A549 (cell line): ENCODE data around the gene VSIG10. TPM values are rescaled to one million over a fixed set of nuclear protein-coding genes. Genes with fewer than 3 reads are reported as not detected.

Source experiments
- ATAC-seq, 2 experiments: fragments of 200-7000 bp in 1 of 2; fragments of >200 bp in 1 of 2; cut with Nextera tagmentation in 1 of 2; cut with Tn5 transposase in 1 of 2; 3 replicates each; pipeline versions ENCODE4 v1.8.0 to v1.9.1; 2018 to 2020; ENCODE audit warnings: mild to moderate bottlenecking in 1 of 2, moderate library complexity in 1 of 2
- CTCF ChIA-PET: fragments of 300-600 bp; sonication (Branson Sonifier 250); formaldehyde crosslinking; extraction: SDS; loops from one replicate; lab custom pipeline; 2021; ENCODE audit warnings: antibody characterized with exemption, inconsistent platforms; lab: Yijun Ruan, JAX
- POLR2A ChIA-PET: fragments of 350-600 bp; formaldehyde crosslinking; extraction: SDS; loops from one replicate; lab custom pipeline; 2021; ENCODE audit warnings: antibody characterized with exemption, inconsistent platforms; lab: Yijun Ruan, JAX
- DNase-seq, 2 experiments: peaks; one replicate each; pipeline versions ENCODE4 v3.0.0 to v3.0.0-alpha.2; 2011 to 2016; ENCODE audit warnings: low read depth in 1 of 2, low spot score in 1 of 2
- FAIRE-seq: peaks from 2 replicates; lab custom pipeline; 2011; peaks lifted over from hg19 to GRCh38; lab: Jason Lieb, UNC
- H3K27ac ChIP-seq, 2 experiments: fragments of >200 bp; sonication (Bioruptor Twin); formaldehyde crosslinking; 3 replicates each; pipeline ENCODE4 v1.5.1; 2016 to 2017
- H3K4me1 ChIP-seq: fragments of >200 bp; sonication (Bioruptor Twin); formaldehyde crosslinking; 3 replicates; pipeline ENCODE4 v1.6.1; 2016
- H3K4me2 ChIP-seq: fragments of >200 bp; sonication (Bioruptor Twin); formaldehyde crosslinking; 3 replicates; pipeline ENCODE4 v1.6.1; 2016
- H3K4me3 ChIP-seq: fragments of >200 bp; sonication (Bioruptor Twin); formaldehyde crosslinking; 3 replicates; pipeline ENCODE4 v1.5.1; 2016
- H3K9me3 ChIP-seq: fragments of >200 bp; sonication (Bioruptor Twin); formaldehyde crosslinking; 3 replicates; pipeline ENCODE4 v1.6.1; 2016
- CBX2 ChIP-seq: fragments of 200-600 bp; sonication (generic); IDR thresholded peaks from 2 replicates; pipeline ENCODE4 v1.6.1; 2016; ENCODE audit warnings: low read depth, mild to moderate bottlenecking, borderline replicate concordance
- CBX8 ChIP-seq: fragments of 200-600 bp; sonication (generic); IDR thresholded peaks from 2 replicates; pipeline ENCODE4 v1.6.1; 2016
- E2F6 ChIP-seq: IDR thresholded peaks from 2 replicates; pipeline ENCODE4 v1.6.1; 2012; ENCODE audit warnings: low read depth, borderline replicate concordance
- EHF ChIP-seq: fragments of 250-450 bp; sonication (Bioruptor Pico); IDR thresholded peaks from 2 replicates; pipeline ENCODE4 v1.5.0; 2020; ENCODE audit warnings: mild to moderate bottlenecking
- EHMT2 ChIP-seq: fragments of 200-600 bp; sonication (generic); IDR thresholded peaks from 2 replicates; pipeline ENCODE4 v1.6.1; 2016; ENCODE audit warnings: antibody characterized with exemption, low read depth, mild to moderate bottlenecking, moderate library complexity
- EP300 ChIP-seq, 2 experiments: fragments of >200 bp; sonication (Bioruptor Twin); formaldehyde crosslinking; IDR thresholded peaks; 2 replicates in 1 of 2; 3 replicates in 1 of 2; pipeline ENCODE4 v1.6.1; 2016 to 2017
- ESRRA ChIP-seq: fragments of 150-350 bp; IDR thresholded peaks from 2 replicates; pipeline ENCODE4 v1.6.1; 2014; ENCODE audit warnings: mild to moderate bottlenecking, low read length, borderline replicate concordance
- FOSL2 ChIP-seq, 2 experiments: fragments of 450-650 bp in 1 of 2; fragments of >200 bp in 1 of 2; sonication (Bioruptor Twin) in 1 of 2; formaldehyde crosslinking; IDR thresholded peaks; 2 replicates each; pipeline versions ENCODE4 v1.5.0 to v1.6.1; 2016 to 2020; ENCODE audit warnings: mild to moderate bottlenecking in 1 of 2, moderate library complexity in 1 of 2
- HES2 ChIP-seq: fragments of >200 bp; sonication (Bioruptor Twin); formaldehyde crosslinking; IDR thresholded peaks from 2 replicates; pipeline ENCODE4 v1.6.1; 2016
- HMGXB4 ChIP-seq: fragments of 250-450 bp; sonication (Bioruptor Pico); IDR thresholded peaks from 2 replicates; pipeline ENCODE4 v1.5.0; 2021; ENCODE audit warnings: mild to moderate bottlenecking, moderate library complexity, borderline replicate concordance
- HOXA7 ChIP-seq: fragments of 250-450 bp; sonication (Bioruptor Pico); IDR thresholded peaks from 2 replicates; pipeline ENCODE4 v1.5.0; 2020; ENCODE audit warnings: mild to moderate bottlenecking, moderate library complexity
- HOXB13 ChIP-seq: fragments of 250-450 bp; sonication (Bioruptor Pico); IDR thresholded peaks from 2 replicates; pipeline ENCODE4 v1.5.0; 2020; ENCODE audit warnings: low read depth, mild to moderate bottlenecking, moderate library complexity
- JUN ChIP-seq, 2 experiments: fragments of >200 bp; sonication (Bioruptor Twin); formaldehyde crosslinking; IDR thresholded peaks; 2 replicates in 1 of 2; 3 replicates in 1 of 2; pipeline ENCODE4 v1.6.1; 2016 to 2017
- JUNB ChIP-seq: fragments of >200 bp; sonication (Bioruptor Twin); formaldehyde crosslinking; IDR thresholded peaks from 2 replicates; pipeline ENCODE4 v1.6.1; 2016
- KDM1A ChIP-seq: fragments of 200-600 bp; sonication (generic); IDR thresholded peaks from 2 replicates; pipeline ENCODE4 v1.6.1; 2016; ENCODE audit warnings: low read depth, mild to moderate bottlenecking
- MAZ ChIP-seq: fragments of 150-350 bp; IDR thresholded peaks from 2 replicates; pipeline ENCODE4 v1.6.1; 2014; ENCODE audit warnings: antibody characterized with exemption, low read depth, low read length, borderline replicate concordance
- NPAS2 ChIP-seq: fragments of 250-450 bp; sonication (Bioruptor Pico); IDR thresholded peaks from 2 replicates; pipeline ENCODE4 v1.8.0; 2022; ENCODE audit warnings: mild to moderate bottlenecking, moderate library complexity, borderline replicate concordance
- NR3C1 ChIP-seq: fragments of >200 bp; sonication (Bioruptor Twin); formaldehyde crosslinking; IDR thresholded peaks from 3 replicates; pipeline ENCODE4 v1.6.1; 2017
- PHF8 ChIP-seq: fragments of 200-600 bp; sonication (generic); IDR thresholded peaks from 2 replicates; pipeline ENCODE4 v1.6.1; 2016; ENCODE audit warnings: low read depth, mild to moderate bottlenecking, antibody characterized with exemption, moderate library complexity, borderline replicate concordance
- RARB ChIP-seq: fragments of 250-450 bp; sonication (Bioruptor Pico); IDR thresholded peaks from 2 replicates; pipeline ENCODE4 v1.8.0; 2021; ENCODE audit warnings: mild to moderate bottlenecking, moderate library complexity
- REST ChIP-seq: fragments of 200-600 bp; sonication (generic); IDR thresholded peaks from 2 replicates; pipeline ENCODE4 v1.6.1; 2016; ENCODE audit warnings: antibody characterized with exemption, mild to moderate bottlenecking, moderate library complexity
- RNF2 ChIP-seq: fragments of 200-600 bp; sonication (generic); IDR thresholded peaks from 2 replicates; pipeline ENCODE4 v1.6.1; 2016; ENCODE audit warnings: low read depth, mild to moderate bottlenecking, antibody characterized with exemption, moderate library complexity, borderline replicate concordance
- TP53 ChIP-seq: fragments of 250-450 bp; sonication (Bioruptor Pico); IDR thresholded peaks from 2 replicates; pipeline ENCODE4 v1.5.0; 2021; ENCODE audit warnings: mild to moderate bottlenecking, moderate library complexity
- USF2 ChIP-seq: fragments of 450-650 bp; IDR thresholded peaks from 2 replicates; pipeline ENCODE4 v1.6.1; 2014; ENCODE audit warnings: antibody characterized with exemption
- ZC3H11A ChIP-seq: fragments of 450-650 bp; IDR thresholded peaks from 2 replicates; pipeline ENCODE4 v1.6.1; 2014; ENCODE audit warnings: antibody characterized with exemption, mild to moderate bottlenecking
- ZFP36 ChIP-seq: fragments of 450-650 bp; IDR thresholded peaks from 2 replicates; pipeline ENCODE4 v1.6.1; 2014; ENCODE audit warnings: borderline replicate concordance; ENCODE audit not compliant: partially characterized antibody
- ZSCAN20 ChIP-seq: fragments of 250-450 bp; sonication (Bioruptor Pico); IDR thresholded peaks from 2 replicates; pipeline ENCODE4 v1.8.0; 2022; ENCODE audit warnings: mild to moderate bottlenecking, moderate library complexity
- WGBS: methylation state at CpG from one replicate; pipeline ENCODE4 v1.1.6; 2017; ENCODE audit errors: missing lambda C conversion rate; 5-methylcytosine and 5-hydroxymethylcytosine counted together
- polyA plus RNA-seq, 4 experiments: library from polyadenylated mRNA; depleted of rRNA in 3 of 4; stranded (reverse); fragments of >200 nt; fragmentation: RNase III in 1 of 4; extraction: RNeasy Plus Mini Kit Qiagen cat#74134 plus additional on column Dnase treatment in 1 of 4; gene quantifications; 2 replicates in 3 of 4; 3 replicates in 1 of 4; pipeline ENCODE4 v1.2.3, GENCODE V29; 2011 to 2017

The VSIG10 gene
- polyA plus RNA-seq, 2 of the 4 experiments (the other 2 are of a cell fraction), result 18.3 to 20.2 TPM

GRCh38 chr12:118098911-118099671 lies 4.7 kb downstream of the VSIG10 start:
- H3K9me3 ChIP-seq, result no peaks in the 10 kb centered on the region
- TF ChIP-seq KDM1A (no peak), HMGXB4 (CRISPR knock-in tag) (no peak), EHF (CRISPR knock-in tag) (no peak), ESRRA (no peak), FOSL2 (IDR thresholded peaks at IDR 0.05) (no peak), FOSL2 (CRISPR knock-in tag; IDR thresholded peaks at IDR 0.05) (no peak), EHMT2 (no peak), ZC3H11A (no peak), JUN (IDR thresholded peaks at IDR 0.05) (no peak), CBX8 (no peak), ZFP36 (no peak), JUNB (no peak), ZSCAN20 (CRISPR knock-in tag) (no peak), EP300 (IDR thresholded peaks at IDR 0.05) (no peak)
- TF ChIP-seq, all 56 proteins: peak for 0
- CTCF ChIA-PET, result interaction anchor here (0.6 kb wide), 1 partner anchor 224 kb away, joined by 3 read pairs; no protein-coding TSS in a partner anchor
- Histone ChIP-seq H3K4me1 (peaks cover 20% of the 10 kb centered on the region), H3K4me3 (no peak overlapping the region), H3K27ac (no peak overlapping the region), H3K4me2 (no peak overlapping the region)
- 94% methylated on average over 12 of the region's 12 CpGs for WGBS
- POLR2A ChIA-PET, result no interaction called here
- FAIRE-seq, result no peak
- DNase-seq, result no peak
- no peak for ATAC-seq

GRCh38 chr12:118098401-118098800 lies 5.4 kb downstream of the VSIG10 start:
- TF ChIP-seq RNF2, result no peak
- no peak for TF ChIP-seq HOXB13 (CRISPR knock-in tag)
- no peak for TF ChIP-seq NPAS2 (CRISPR knock-in tag)
- no peak for TF ChIP-seq CBX2
- no peak for TF ChIP-seq HES2
- no peak for TF ChIP-seq PHF8
- no peak for TF ChIP-seq JUNB
- no peak for TF ChIP-seq TP53 (CRISPR knock-in tag)
- no peak for TF ChIP-seq NR3C1
- no peak for TF ChIP-seq ZSCAN20 (CRISPR knock-in tag)
- no peak for TF ChIP-seq E2F6
- TF ChIP-seq EP300 (IDR thresholded peaks at IDR 0.05), result no peak
- no peak for TF ChIP-seq RARB (CRISPR knock-in tag)
- TF ChIP-seq REST, result no peak
- TF ChIP-seq USF2, result no peak
- no peak for TF ChIP-seq HOXA7 (CRISPR knock-in tag)
- no peak for TF ChIP-seq MAZ
- TF ChIP-seq, all 56 proteins: peak for 0
- DNase-seq, result no peak
- ChIA-PET CTCF (no interaction called here), POLR2A (no interaction called here)
- H3K4me1 ChIP-seq, result peaks cover 20% of the 10 kb centered on the region
- 96% methylated on average over 3 of the region's 3 CpGs for WGBS
- no peaks in the 10 kb centered on the region for H3K9me3 ChIP-seq
- no peak overlapping the region for H3K4me3 ChIP-seq
- no peak for FAIRE-seq
- no peak overlapping the region for H3K4me2 ChIP-seq
- H3K27ac ChIP-seq, result no peak overlapping the region
- no peak for ATAC-seq
